ENCODE results near the gene PDK2.

Gene PDK2

DNA sequence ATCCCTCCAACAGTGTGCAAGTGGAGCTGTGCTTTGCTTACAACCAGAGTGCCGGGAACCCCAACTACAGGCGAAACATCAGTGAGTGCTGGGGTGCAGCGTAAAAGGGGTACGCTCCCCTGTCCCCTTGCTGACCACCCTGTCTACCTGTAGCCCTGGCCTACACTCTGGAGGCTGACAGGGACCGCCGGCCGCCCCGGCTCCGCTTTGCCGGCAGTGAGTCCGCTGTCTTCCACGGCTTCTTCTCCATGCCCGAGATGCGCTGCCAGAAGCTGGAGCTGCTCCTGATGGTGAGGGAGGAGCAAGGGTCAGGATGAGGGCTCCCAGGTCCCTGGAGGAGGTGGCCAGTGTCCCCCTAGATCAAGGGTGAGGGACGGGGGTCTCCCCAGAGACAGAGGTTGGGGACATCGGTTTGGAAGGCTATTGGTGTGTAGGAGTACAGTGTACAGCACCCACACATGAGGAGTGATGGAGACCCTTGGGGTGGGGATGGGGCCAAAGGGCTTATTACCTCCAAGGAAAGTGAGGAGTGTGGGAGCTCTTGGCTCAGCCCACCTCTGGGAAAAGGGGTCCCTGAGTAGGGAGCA, 19.6 kb upstream of the PDK2 start:
- no peak for DNase-seq (ENCODE audit: extremely low spot score)
- ChIA-PET CTCF (no interaction called here), POLR2A (no interaction called here)
- TF ChIP-seq L3MBTL2 (conservative IDR thresholded peaks at IDR 0.05), result no peak
- no peak for TF ChIP-seq HDGF (IDR thresholded peaks at IDR 0.05; ENCODE audit: borderline replicate concordance)
- no peak for TF ChIP-seq FOXK2 (IDR thresholded peaks at IDR 0.05)
- TF ChIP-seq SP1 (IDR thresholded peaks at IDR 0.05), result no peak
- no peak for TF ChIP-seq SUZ12 (IDR thresholded peaks at IDR 0.05)
- TF ChIP-seq, protein P1, sequence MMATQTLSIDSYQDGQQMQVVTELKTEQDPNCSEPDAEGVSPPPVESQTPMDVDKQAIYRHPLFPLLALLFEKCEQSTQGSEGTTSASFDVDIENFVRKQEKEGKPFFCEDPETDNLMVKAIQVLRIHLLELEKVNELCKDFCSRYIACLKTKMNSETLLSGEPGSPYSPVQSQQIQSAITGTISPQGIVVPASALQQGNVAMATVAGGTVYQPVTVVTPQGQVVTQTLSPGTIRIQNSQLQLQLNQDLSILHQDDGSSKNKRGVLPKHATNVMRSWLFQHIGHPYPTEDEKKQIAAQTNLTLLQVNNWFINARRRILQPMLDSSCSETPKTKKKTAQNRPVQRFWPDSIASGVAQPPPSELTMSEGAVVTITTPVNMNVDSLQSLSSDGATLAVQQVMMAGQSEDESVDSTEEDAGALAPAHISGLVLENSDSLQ (IDR thresholded peaks at IDR 0.05), result no peak
- TF ChIP-seq FOXA1 (IDR thresholded peaks at IDR 0.05), result no peak
- TF ChIP-seq LEF1 (IDR thresholded peaks at IDR 0.05; ENCODE audit: borderline replicate concordance), result no peak
- TF ChIP-seq TARDBP (IDR thresholded peaks at IDR 0.05), result no peak
- TF ChIP-seq ARNT (IDR thresholded peaks at IDR 0.05), result no peak
- no peak for TF ChIP-seq BHLHE40 (IDR thresholded peaks at IDR 0.05; ENCODE audit: borderline replicate concordance)
- no peak for TF ChIP-seq FOXM1 (IDR thresholded peaks at IDR 0.05; ENCODE audit: borderline replicate concordance)
- TF ChIP-seq ZNF384 (IDR thresholded peaks at IDR 0.05), result no peak
- TF ChIP-seq NFRKB (IDR thresholded peaks at IDR 0.05), result no peak
- TF ChIP-seq ELF4 (IDR thresholded peaks at IDR 0.05), result no peak
- TF ChIP-seq CTBP1 (IDR thresholded peaks at IDR 0.05; ENCODE audit: borderline replicate concordance), result no peak

DNA sequence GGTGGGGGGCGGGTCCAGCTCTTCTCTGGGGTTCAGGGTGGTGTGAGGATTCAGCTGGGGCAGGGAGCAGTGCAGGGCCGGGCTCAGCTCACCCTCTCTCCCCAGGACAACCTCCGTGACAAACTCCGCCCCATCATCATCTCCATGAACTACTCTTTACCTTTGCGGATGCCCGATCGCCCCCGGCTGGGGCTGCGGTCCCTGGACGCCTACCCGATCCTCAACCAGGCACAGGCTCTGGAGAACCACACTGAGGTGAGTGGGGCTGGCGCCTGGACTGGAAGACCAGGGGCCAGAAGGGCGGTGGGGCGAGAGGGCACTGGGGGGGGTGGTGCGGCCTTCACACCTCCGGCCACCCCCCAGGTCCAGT, 18.9 kb upstream of the PDK2 start:
- DNase-seq (ENCODE audit: extremely low spot score), result no peak
- CTCF ChIA-PET, result no interaction called here
- POLR2A ChIA-PET, result no interaction called here
- no peak for TF ChIP-seq CTBP1 (IDR thresholded peaks at IDR 0.05; ENCODE audit: borderline replicate concordance)
- no peak for TF ChIP-seq SP1 (IDR thresholded peaks at IDR 0.05)
- TF ChIP-seq LEF1 (IDR thresholded peaks at IDR 0.05; ENCODE audit: borderline replicate concordance), result no peak
- no peak for TF ChIP-seq NFRKB (IDR thresholded peaks at IDR 0.05)
- no peak for TF ChIP-seq L3MBTL2 (conservative IDR thresholded peaks at IDR 0.05)
- TF ChIP-seq TARDBP (IDR thresholded peaks at IDR 0.05), result no peak

DNA sequence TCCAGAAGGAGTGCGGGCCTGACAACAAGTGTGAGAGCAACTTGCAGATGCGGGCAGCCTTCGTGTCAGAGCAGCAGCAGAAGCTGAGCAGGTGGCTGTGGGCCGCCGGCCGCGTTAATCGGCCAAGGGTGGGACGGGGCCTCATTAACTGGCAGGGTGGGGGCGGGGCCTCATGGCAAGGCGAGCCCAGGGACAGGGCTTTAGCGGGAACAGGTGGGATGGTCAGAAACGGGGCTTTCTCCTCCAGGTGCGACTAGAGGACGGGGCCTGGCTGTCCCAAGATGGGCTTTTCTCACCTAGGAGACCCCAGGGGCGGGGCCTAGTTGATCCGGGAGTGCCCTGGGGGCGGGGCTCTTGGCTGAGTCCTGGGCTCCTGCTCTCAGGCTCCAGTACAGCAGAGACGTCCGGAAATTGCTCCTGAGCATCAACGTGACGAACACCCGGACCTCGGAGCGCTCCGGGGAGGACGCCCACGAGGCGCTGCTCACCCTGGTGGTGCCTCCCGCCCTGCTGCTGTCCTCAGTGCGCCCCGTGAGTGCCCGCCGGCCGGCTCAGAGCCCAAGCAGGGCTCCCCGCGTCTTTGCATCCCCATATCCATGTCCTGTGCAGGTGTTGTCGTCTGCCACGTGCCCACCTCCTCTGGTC, 18.4 kb upstream of the PDK2 start:
- CTCF ChIA-PET, result interaction anchor here (1.4 kb wide), 1 partner anchor 11 kb away, joined by 7 read pairs; no protein-coding TSS in a partner anchor
- POLR2A ChIA-PET, result no interaction called here
- no peak for DNase-seq (ENCODE audit: extremely low spot score)
- TF ChIP-seq TARDBP (IDR thresholded peaks at IDR 0.05) (no peak), CTBP1 (IDR thresholded peaks at IDR 0.05; ENCODE audit: borderline replicate concordance) (no peak), ARNT (IDR thresholded peaks at IDR 0.05) (no peak), FOXA1 (IDR thresholded peaks at IDR 0.05) (no peak), FOXK2 (IDR thresholded peaks at IDR 0.05) (no peak), L3MBTL2 (conservative IDR thresholded peaks at IDR 0.05) (no peak), BHLHE40 (IDR thresholded peaks at IDR 0.05; ENCODE audit: borderline replicate concordance) (no peak), NFRKB (IDR thresholded peaks at IDR 0.05) (no peak), FOXM1 (IDR thresholded peaks at IDR 0.05; ENCODE audit: borderline replicate concordance) (no peak), ZNF384 (IDR thresholded peaks at IDR 0.05) (no peak), HDGF (IDR thresholded peaks at IDR 0.05; ENCODE audit: borderline replicate concordance) (no peak), ELF4 (IDR thresholded peaks at IDR 0.05) (no peak), SP1 (IDR thresholded peaks at IDR 0.05) (no peak), LEF1 (IDR thresholded peaks at IDR 0.05; ENCODE audit: borderline replicate concordance) (no peak)
- TF ChIP-seq, protein P1 (IDR thresholded peaks at IDR 0.05), result no peak

DNA sequence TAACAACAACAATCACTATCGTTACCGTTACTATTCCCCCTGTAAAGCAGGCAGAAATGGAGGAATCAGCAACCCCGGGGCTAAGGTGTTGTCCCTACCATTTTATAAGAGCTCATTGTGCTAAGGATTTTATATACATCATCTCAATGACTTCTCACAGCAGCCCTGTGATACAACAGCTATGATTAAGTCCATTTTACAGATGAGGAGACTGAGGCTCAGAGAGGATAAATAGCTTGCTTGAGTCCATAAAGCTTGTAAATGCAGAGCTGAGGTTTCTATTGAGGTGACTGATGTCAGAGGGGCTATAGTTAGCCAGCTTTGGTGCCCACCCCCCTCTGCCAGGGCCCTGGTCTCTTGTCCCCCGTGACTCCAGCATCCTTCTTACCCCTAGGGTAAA, 16.7 kb upstream of the PDK2 start:
- POLR2A ChIA-PET, result no interaction called here
- DNase-seq (ENCODE audit: extremely low spot score), result no peak
- CTCF ChIA-PET, result interaction anchor here (1.9 kb wide), 1 partner anchor 16 kb away, joined by 5 read pairs; no protein-coding TSS in a partner anchor
- no peak for TF ChIP-seq ARNT (IDR thresholded peaks at IDR 0.05)
- TF ChIP-seq, protein P1 (IDR thresholded peaks at IDR 0.05), result no peak
- TF ChIP-seq ZNF384 (IDR thresholded peaks at IDR 0.05), result no peak
- TF ChIP-seq FOXM1 (IDR thresholded peaks at IDR 0.05; ENCODE audit: borderline replicate concordance), result no peak
- TF ChIP-seq LEF1 (IDR thresholded peaks at IDR 0.05; ENCODE audit: borderline replicate concordance), result no peak
- TF ChIP-seq SUZ12 (IDR thresholded peaks at IDR 0.05), result no peak
- TF ChIP-seq ELF4 (IDR thresholded peaks at IDR 0.05), result no peak
- TF ChIP-seq SP1 (IDR thresholded peaks at IDR 0.05), result no peak
- no peak for TF ChIP-seq NFRKB (IDR thresholded peaks at IDR 0.05)
- TF ChIP-seq FOXK2 (IDR thresholded peaks at IDR 0.05), result no peak

DNA sequence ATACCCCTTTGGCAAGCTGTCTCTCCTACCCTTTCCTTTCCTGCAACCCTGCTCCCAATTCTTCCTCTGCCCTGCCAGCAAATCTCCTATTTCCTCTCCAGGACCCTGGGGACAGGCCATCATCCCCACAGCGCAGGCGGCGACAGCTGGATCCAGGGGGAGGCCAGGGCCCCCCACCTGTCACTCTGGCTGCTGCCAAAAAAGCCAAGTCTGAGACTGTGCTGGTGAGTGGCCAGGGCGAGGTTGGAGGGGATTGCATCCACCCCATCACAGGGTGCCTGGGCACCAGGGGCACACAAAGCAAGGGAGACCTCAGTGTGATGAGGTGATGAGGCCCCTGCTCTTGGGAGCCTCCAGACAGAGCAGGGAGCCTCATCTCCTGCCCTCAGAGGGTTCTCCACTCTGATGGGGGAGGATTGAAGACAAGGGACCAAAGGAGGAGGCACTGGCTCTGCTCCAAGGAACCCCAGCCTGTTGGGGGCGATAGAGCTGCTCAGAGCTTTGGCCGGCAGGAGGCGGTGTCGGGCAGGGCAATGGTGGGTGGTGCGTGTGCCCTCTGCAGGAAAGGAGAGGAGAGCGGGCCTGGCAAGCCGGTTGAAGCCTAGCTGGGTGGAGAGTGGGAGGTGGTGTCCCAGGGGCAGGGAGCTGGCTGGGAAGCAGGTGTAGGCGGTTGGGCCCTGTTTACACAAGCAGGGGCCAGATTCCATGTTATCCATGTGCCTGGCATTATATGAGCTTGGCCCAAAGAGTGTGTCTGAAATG, 15.6 kb upstream of the PDK2 start:
- DNase-seq (ENCODE audit: extremely low spot score), result peak; percentile 49
- TF ChIP-seq, protein P1 (IDR thresholded peaks at IDR 0.05), result no peak
- TF ChIP-seq SP1 (IDR thresholded peaks at IDR 0.05) (no peak), SUZ12 (IDR thresholded peaks at IDR 0.05) (no peak), CTBP1 (IDR thresholded peaks at IDR 0.05; ENCODE audit: borderline replicate concordance) (no peak), ELF4 (IDR thresholded peaks at IDR 0.05) (no peak), TARDBP (IDR thresholded peaks at IDR 0.05) (no peak), LEF1 (IDR thresholded peaks at IDR 0.05; ENCODE audit: borderline replicate concordance) (no peak), NFRKB (IDR thresholded peaks at IDR 0.05) (no peak), ZNF384 (IDR thresholded peaks at IDR 0.05) (no peak), FOXM1 (IDR thresholded peaks at IDR 0.05; ENCODE audit: borderline replicate concordance) (no peak), ARNT (IDR thresholded peaks at IDR 0.05) (no peak), L3MBTL2 (conservative IDR thresholded peaks at IDR 0.05) (no peak), HDGF (IDR thresholded peaks at IDR 0.05; ENCODE audit: borderline replicate concordance) (no peak), FOXK2 (IDR thresholded peaks at IDR 0.05) (no peak)
- ChIA-PET POLR2A (no interaction called here), CTCF (interaction anchor here (0.6 to 1.6 kb wide), 5 partner anchors 13 to 1183 kb away, joined by 3 to 5 read pairs (median 4); no protein-coding TSS in a partner anchor)

All from HEK293T (cell line).